Transverse colon (tissue), 4 donors: ENCODE results near the gene NFS1. TPM values are rescaled to one million over a fixed set of nuclear protein-coding genes. Genes with fewer than 3 reads are reported as not detected.

Source experiments
- DNase-seq: peaks from one replicate; pipeline ENCODE4 v3.0.0-alpha.2; 2019
- H3K27ac ChIP-seq, 4 donors: fragments of 200-600 bp; sonication (generic); 2 replicates each; pipeline ENCODE4 v1.5.1; 2016 to 2018; ENCODE audit warnings: inconsistent platforms in 4 of 4
- H3K27me3 ChIP-seq: fragments of 200-600 bp; sonication (generic); 2 replicates; pipeline ENCODE4 v1.5.1; 2017; ENCODE audit warnings: inconsistent platforms
- H3K36me3 ChIP-seq, 4 donors: fragments of 200-600 bp; sonication (generic); 2 replicates each; pipeline ENCODE4 v1.5.1; 2017 to 2019; ENCODE audit warnings: inconsistent platforms in 4 of 4
- H3K4me1 ChIP-seq, 4 donors: fragments of 200-600 bp; sonication (generic); 2 replicates each; pipeline ENCODE4 v1.5.1; 2017 to 2020; ENCODE audit warnings: inconsistent platforms in 4 of 4
- H3K4me3 ChIP-seq, 4 donors: fragments of 200-600 bp; sonication (generic); 1 replicate in 1 of 4; 2 replicates in 3 of 4; pipeline versions ENCODE4 v1.5.1 to v1.6.1; 2017 to 2019; ENCODE audit warnings: inconsistent platforms in 4 of 4
- H3K9me3 ChIP-seq, 2 donors: fragments of 200-600 bp; sonication (generic); 2 replicates each; pipeline ENCODE4 v1.5.1; 2017 to 2019; ENCODE audit warnings: inconsistent platforms in 2 of 2
- EP300 ChIP-seq: sonication (generic); formaldehyde crosslinking; IDR thresholded peaks from one replicate; pipeline ENCODE4 v1.6.1; 2017; ENCODE audit warnings: antibody characterized with exemption, low read depth
- POLR2A ChIP-seq: fragments of 450-650 bp; IDR thresholded peaks from one replicate; pipeline ENCODE4 v1.6.1; 2016; ENCODE audit warnings: antibody characterized with exemption, mild to moderate bottlenecking, moderate library complexity
- POLR2AphosphoS5 ChIP-seq, 3 donors: sonication (generic); formaldehyde crosslinking; IDR thresholded peaks; one replicate each; pipeline ENCODE4 v1.6.1; 2016; ENCODE audit warnings: antibody characterized with exemption in 3 of 3
- WGBS, 2 donors: methylation state at CpG; one replicate each; pipeline ENCODE4 v1.1.5; 2018; ENCODE audit warnings: low coverage in 1 of 2; 5-methylcytosine and 5-hydroxymethylcytosine counted together
- in situ Hi-C, 4 donors: fragments of 200-750 bp; cut with MboI; loops; one replicate each; pipeline versions ENCODE4 v1.15.0 to v1.15.1; 2017; ENCODE audit warnings: low sequenced_read_pairs in 3 of 4, low pct_ligation_motif_present in 1 of 4, low pct_unique_long_range_greater_than_20kb in 1 of 4
- intact Hi-C: fragments of 100-400 bp; cut with DNase I; formaldehyde crosslinking; loops from one replicate; pipeline ENCODE4 v1.15.1; 2023; ENCODE audit warnings: low total_unique reads
- total RNA-seq, 4 donors: library from RNA; depleted of rRNA; stranded (reverse); fragments of >200 nt; gene quantifications; one replicate each; pipeline ENCODE4 v1.1.0, GENCODE V29; 2016
- TF ChIP-seq, protein P1 (sequence below), 5 experiments: fragments of 200-600 bp in 3 of 5; fragments of 450-650 bp in 2 of 5; sonication (generic) in 3 of 5; IDR thresholded peaks; 1 replicate in 2 of 5; 2 replicates in 3 of 5; pipeline ENCODE4 v1.5.1; 2016 to 2017; ENCODE audit warnings: antibody characterized with exemption in 5 of 5, inconsistent platforms in 3 of 5, mild to moderate bottlenecking in 2 of 5, moderate library complexity in 1 of 5

Gene NFS1
- total RNA-seq, 4 donors from 2014 or later: 28.4 to 54.1 (median 42.0) TPM

- H3K36me3 ChIP-seq: no peaks in the 10 kb centered on the region
- no peak for DNase-seq
- H3K4me1 ChIP-seq: no peaks in the 10 kb centered on the region
- no peak for TF ChIP-seq POLR2AphosphoS5 (IDR thresholded peaks at IDR 0.05)
- TF ChIP-seq, protein P1, sequence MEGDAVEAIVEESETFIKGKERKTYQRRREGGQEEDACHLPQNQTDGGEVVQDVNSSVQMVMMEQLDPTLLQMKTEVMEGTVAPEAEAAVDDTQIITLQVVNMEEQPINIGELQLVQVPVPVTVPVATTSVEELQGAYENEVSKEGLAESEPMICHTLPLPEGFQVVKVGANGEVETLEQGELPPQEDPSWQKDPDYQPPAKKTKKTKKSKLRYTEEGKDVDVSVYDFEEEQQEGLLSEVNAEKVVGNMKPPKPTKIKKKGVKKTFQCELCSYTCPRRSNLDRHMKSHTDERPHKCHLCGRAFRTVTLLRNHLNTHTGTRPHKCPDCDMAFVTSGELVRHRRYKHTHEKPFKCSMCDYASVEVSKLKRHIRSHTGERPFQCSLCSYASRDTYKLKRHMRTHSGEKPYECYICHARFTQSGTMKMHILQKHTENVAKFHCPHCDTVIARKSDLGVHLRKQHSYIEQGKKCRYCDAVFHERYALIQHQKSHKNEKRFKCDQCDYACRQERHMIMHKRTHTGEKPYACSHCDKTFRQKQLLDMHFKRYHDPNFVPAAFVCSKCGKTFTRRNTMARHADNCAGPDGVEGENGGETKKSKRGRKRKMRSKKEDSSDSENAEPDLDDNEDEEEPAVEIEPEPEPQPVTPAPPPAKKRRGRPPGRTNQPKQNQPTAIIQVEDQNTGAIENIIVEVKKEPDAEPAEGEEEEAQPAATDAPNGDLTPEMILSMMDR (IDR thresholded peaks at IDR 0.05): no peak
- H3K4me3 ChIP-seq: no peak overlapping the region
- no peaks in the 10 kb centered on the region for H3K9me3 ChIP-seq
- in situ Hi-C loops (no loop called here), intact Hi-C loops (no loop called here)
- no peaks in the 10 kb centered on the region for H3K27me3 ChIP-seq
- WGBS, 2 donors: 52 to 53% methylated on average over 2 of the region's 2 CpGs
- H3K27ac ChIP-seq: no peak overlapping the region
These were observed 60.4 kb downstream of the NFS1 start for GRCh38 chr20:35638751-35639150.

- Histone ChIP-seq H3K4me3 (no peak overlapping the region), H3K36me3 (no peaks in the 10 kb centered on the region), H3K27me3 (no peaks in the 10 kb centered on the region), H3K27ac (no peak overlapping the region), H3K9me3 (no peaks in the 10 kb centered on the region), H3K4me1 (no peaks in the 10 kb centered on the region)
- no peak for DNase-seq
- in situ Hi-C loops: no loop called here
- intact Hi-C loops: no loop called here
- 99 to 100% methylated on average over 6 of the region's 6 CpGs for WGBS, 2 donors
- TF ChIP-seq, protein P1 (IDR thresholded peaks at IDR 0.05): no peak
- TF ChIP-seq EP300 (no peak), POLR2A (no peak), POLR2AphosphoS5 (IDR thresholded peaks at IDR 0.05) (no peak)
These were observed 61.9 kb downstream of the NFS1 start for GRCh38 chr20:35637276-35637675.

GRCh38 chr20:35636095-35636494 lies 63.1 kb downstream of the NFS1 start:
- TF ChIP-seq POLR2AphosphoS5 (IDR thresholded peaks at IDR 0.05): no peak
- no peak for TF ChIP-seq POLR2A
- TF ChIP-seq, protein P1 (IDR thresholded peaks at IDR 0.05): no peak
- TF ChIP-seq EP300: no peak
- Histone ChIP-seq H3K27me3 (no peaks in the 10 kb centered on the region), H3K27ac (no peak overlapping the region), H3K4me3 (no peak overlapping the region), H3K36me3 (peaks cover 0 to 7% (median 0%) of the 10 kb centered on the region in 4 donors), H3K9me3 (no peaks in the 10 kb centered on the region), H3K4me1 (no peaks in the 10 kb centered on the region)
- no peak for DNase-seq
- 67 to 91% methylated on average over 1 to 2 of the region's 2 CpGs for WGBS, 2 donors
- intact Hi-C loops (no loop called here), in situ Hi-C loops (no loop called here)

DNA sequence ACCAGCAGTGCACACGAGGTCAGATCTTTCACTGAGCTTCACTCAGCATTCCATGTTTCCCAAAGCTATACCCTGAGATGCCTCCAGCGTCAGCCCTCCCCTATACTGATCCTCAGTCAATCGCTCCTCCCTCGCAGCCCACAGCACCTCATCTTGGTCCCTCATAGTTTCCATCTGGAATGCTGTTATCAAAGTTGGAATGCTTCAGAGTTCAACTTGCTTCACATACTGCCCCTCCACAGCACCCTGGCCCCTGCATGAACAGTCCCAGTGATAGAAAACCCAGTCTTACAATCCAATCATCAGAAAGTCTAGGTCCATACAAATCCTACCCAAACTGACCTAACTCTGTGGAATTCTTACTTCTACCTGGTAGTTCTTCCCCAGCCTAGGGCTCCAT lies 63.5 kb downstream of the NFS1 start:
- intact Hi-C loops: no loop called here
- no peaks in the 10 kb centered on the region for H3K9me3 ChIP-seq
- H3K4me1 ChIP-seq: no peaks in the 10 kb centered on the region
- WGBS, 2 donors: 81 to 93% methylated on average over 3 to 4 of the region's 4 CpGs
- no peak for DNase-seq
- no peak overlapping the region for H3K27ac ChIP-seq
- H3K4me3 ChIP-seq: no peak overlapping the region
- TF ChIP-seq POLR2AphosphoS5 (IDR thresholded peaks at IDR 0.05): no peak
- TF ChIP-seq EP300: no peak
- no peaks in the 10 kb centered on the region for H3K27me3 ChIP-seq
- peaks cover 0 to 11% (median under 1%) of the 10 kb centered on the region in 4 donors for H3K36me3 ChIP-seq
- in situ Hi-C loops: no loop called here

- WGBS, 2 donors: 88% methylated on average over 12 of the region's 13 CpGs; no CpG with 5 or more reads in 1 of the 2 donors
- no peak overlapping the region for H3K4me3 ChIP-seq
- intact Hi-C loops (no loop called here), in situ Hi-C loops (no loop called here)
- no peaks in the 10 kb centered on the region for H3K27me3 ChIP-seq
- peaks cover 0 to 30% (median 9%) of the 10 kb centered on the region in 4 donors for H3K36me3 ChIP-seq
- no peaks in the 10 kb centered on the region for H3K9me3 ChIP-seq
- no peak overlapping the region for H3K27ac ChIP-seq
- DNase-seq: no peak
- no peak for TF ChIP-seq POLR2AphosphoS5 (IDR thresholded peaks at IDR 0.05)
- TF ChIP-seq EP300: no peak
- TF ChIP-seq POLR2A: no peak
- TF ChIP-seq, protein P1 (IDR thresholded peaks at IDR 0.05): no peak
- no peaks in the 10 kb centered on the region for H3K4me1 ChIP-seq
These were observed 66.5 kb downstream of the NFS1 start for GRCh38 chr20:35632539-35633115.
